ENCODE results near the gene OR6C76.

DNA sequence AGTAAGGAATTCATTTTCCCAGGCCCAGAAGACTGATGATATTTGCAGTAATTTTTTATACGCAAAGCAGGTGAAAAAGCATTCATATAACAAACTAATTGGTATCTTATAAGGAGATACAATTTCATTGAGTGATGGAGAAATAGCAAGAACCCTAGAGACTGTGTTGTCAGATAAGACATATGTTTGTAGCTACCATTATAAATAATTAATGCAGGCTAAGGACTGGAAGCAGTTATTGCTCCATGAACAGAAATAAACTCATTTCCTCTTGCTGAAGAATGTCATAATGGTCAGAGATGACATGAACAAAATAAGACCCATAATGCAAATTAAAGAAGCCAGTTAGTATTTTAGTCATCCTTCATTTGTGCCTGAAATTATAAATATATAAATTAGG is 19.3 kb downstream of the OR6C76 start:
- TF ChIP-seq, protein P1, sequence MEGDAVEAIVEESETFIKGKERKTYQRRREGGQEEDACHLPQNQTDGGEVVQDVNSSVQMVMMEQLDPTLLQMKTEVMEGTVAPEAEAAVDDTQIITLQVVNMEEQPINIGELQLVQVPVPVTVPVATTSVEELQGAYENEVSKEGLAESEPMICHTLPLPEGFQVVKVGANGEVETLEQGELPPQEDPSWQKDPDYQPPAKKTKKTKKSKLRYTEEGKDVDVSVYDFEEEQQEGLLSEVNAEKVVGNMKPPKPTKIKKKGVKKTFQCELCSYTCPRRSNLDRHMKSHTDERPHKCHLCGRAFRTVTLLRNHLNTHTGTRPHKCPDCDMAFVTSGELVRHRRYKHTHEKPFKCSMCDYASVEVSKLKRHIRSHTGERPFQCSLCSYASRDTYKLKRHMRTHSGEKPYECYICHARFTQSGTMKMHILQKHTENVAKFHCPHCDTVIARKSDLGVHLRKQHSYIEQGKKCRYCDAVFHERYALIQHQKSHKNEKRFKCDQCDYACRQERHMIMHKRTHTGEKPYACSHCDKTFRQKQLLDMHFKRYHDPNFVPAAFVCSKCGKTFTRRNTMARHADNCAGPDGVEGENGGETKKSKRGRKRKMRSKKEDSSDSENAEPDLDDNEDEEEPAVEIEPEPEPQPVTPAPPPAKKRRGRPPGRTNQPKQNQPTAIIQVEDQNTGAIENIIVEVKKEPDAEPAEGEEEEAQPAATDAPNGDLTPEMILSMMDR (conservative IDR thresholded peaks at IDR 0.05; ENCODE audit: low read depth, low read length), result no peak
- TF ChIP-seq NFE2L2 (IDR thresholded peaks at IDR 0.05; ENCODE audit: low read depth, low read length) (no peak), SMC3 (IDR thresholded peaks at IDR 0.05; ENCODE audit: low read depth, low read length) (no peak), FOS (IDR thresholded peaks at IDR 0.05; ENCODE audit: low read depth, low read length) (no peak), POLR2A (IDR thresholded peaks at IDR 0.05; ENCODE audit: low read depth, low read length) (no peak), RAD21 (IDR thresholded peaks at IDR 0.05; ENCODE audit: low read length) (no peak), MXI1 (IDR thresholded peaks at IDR 0.05; ENCODE audit: borderline replicate concordance, low read depth, low read length) (no peak), RFX5 (IDR thresholded peaks at IDR 0.05; ENCODE audit: low read depth, low read length) (no peak), BHLHE40 (IDR thresholded peaks at IDR 0.05; ENCODE audit: low read depth, low read length) (no peak)
